B cell (primary cell): ENCODE results near the gene OXSR1. TPM values are rescaled to one million over a fixed set of nuclear protein-coding genes. Genes with fewer than 3 reads are reported as not detected.

Source experiments
- ATAC-seq: fragments of 200-7000 bp; cut with Tn5 transposase; one replicate; pipeline ENCODE4 v1.10.0; 2021; ENCODE audit warnings: low read depth, mild to moderate bottlenecking, moderate number of reproducible peaks, moderate library complexity
- CTCF ChIA-PET: fragments of 350-600 bp; sonication (Branson Sonifier 250); formaldehyde crosslinking; loops from one replicate; lab custom pipeline; 2021; ENCODE audit warnings: antibody characterized with exemption, inconsistent platforms; lab: Charles Lee
- POLR2A ChIA-PET: fragments of 350-600 bp; sonication (Branson Sonifier 250); formaldehyde crosslinking; loops from one replicate; lab custom pipeline; 2021; ENCODE audit warnings: antibody characterized with exemption; lab: Charles Lee
- DNase-seq: peaks from one replicate; pipeline ENCODE4 v3.0.0; 2013
- H2AFZ ChIP-seq: 2 replicates; pipeline ENCODE4 v1.6.1; 2012; ENCODE audit warnings: mild to moderate bottlenecking, low read depth, low read length; ENCODE audit not compliant: insufficient read depth, poor library complexity, severe bottlenecking
- H3K27ac ChIP-seq, 2 donors: 1 replicate in 1 of 2; 2 replicates in 1 of 2; pipeline ENCODE4 v1.5.1; 2012 to 2013; ENCODE audit warnings: low read length in 2 of 2, mild to moderate bottlenecking in 2 of 2, moderate library complexity in 1 of 2
- H3K27me3 ChIP-seq, 4 experiments: fragments of 200-600 bp in 1 of 4; sonication (generic) in 1 of 4; replicated peaks in 1 of 4; 1 replicate in 2 of 4; 2 replicates in 2 of 4; pipeline versions ENCODE4 v1.6.1 to v1.7.0; 2013 to 2016; ENCODE audit warnings: low read length in 3 of 4, mild to moderate bottlenecking in 2 of 4, mixed read lengths in 1 of 4, moderate library complexity in 1 of 4; ENCODE audit not compliant: insufficient read depth in 4 of 4, control insufficient read depth in 3 of 4; ENCODE audit errors: control extremely low read depth in 1 of 4
- H3K36me3 ChIP-seq, 2 experiments: replicated peaks in 1 of 2; 1 replicate in 1 of 2; 2 replicates in 1 of 2; pipeline versions ENCODE4 v1.6.1 to v1.7.1; 2013; ENCODE audit warnings: low read length in 1 of 2; ENCODE audit not compliant: insufficient read depth in 2 of 2, control insufficient read depth in 1 of 2; ENCODE audit errors: control extremely low read depth in 1 of 2, extremely low read depth in 1 of 2
- H3K4me1 ChIP-seq, 2 donors: fragments of 200-600 bp in 1 of 2; sonication (generic) in 1 of 2; 1 replicate in 1 of 2; 2 replicates in 1 of 2; pipeline versions ENCODE4 v1.5.1 to v1.6.1; 2013 to 2017; ENCODE audit warnings: low read length in 2 of 2; ENCODE audit not compliant: control insufficient read depth in 2 of 2, insufficient read depth in 2 of 2
- H3K4me2 ChIP-seq: replicated peaks from 2 replicates; pipeline ENCODE3; 2012; ENCODE audit warnings: mild to moderate bottlenecking, low read depth, low read length; ENCODE audit not compliant: poor library complexity, severe bottlenecking
- H3K4me3 ChIP-seq, 5 experiments: fragments of 200-600 bp in 1 of 5; sonication (generic) in 1 of 5; 1 replicate in 3 of 5; 2 replicates in 2 of 5; pipeline versions ENCODE4 v1.5.1 to v1.7.0; 2011 to 2016; ENCODE audit warnings: low read length in 4 of 5, mild to moderate bottlenecking in 4 of 5, low read depth in 2 of 5, control low read depth in 1 of 5, moderate library complexity in 1 of 5; ENCODE audit not compliant: insufficient read depth in 1 of 5; ENCODE audit errors: control extremely low read depth in 1 of 5, extremely low read depth in 1 of 5
- H3K79me2 ChIP-seq: fragments of 200-600 bp; sonication (generic); one replicate; pipeline ENCODE4 v1.6.0; 2016; ENCODE audit warnings: low read length; ENCODE audit not compliant: control insufficient read depth, insufficient read depth
- H3K9ac ChIP-seq: fragments of 200-600 bp; sonication (generic); 2 replicates; pipeline ENCODE4 v1.6.1; 2017; ENCODE audit warnings: mild to moderate bottlenecking, low read length, moderate library complexity
- H3K9me3 ChIP-seq, 3 donors: one replicate each; pipeline versions ENCODE4 v1.6.1 to v1.7.1; 2013; ENCODE audit warnings: low read length in 2 of 3; ENCODE audit not compliant: control insufficient read depth in 2 of 3, insufficient read depth in 1 of 3; ENCODE audit errors: control extremely low read depth in 1 of 3
- H4K20me1 ChIP-seq: 2 replicates; pipeline ENCODE4 v1.6.0; 2012; ENCODE audit warnings: mild to moderate bottlenecking, low read length; ENCODE audit not compliant: insufficient read depth, control insufficient read depth, poor library complexity, severe bottlenecking
- H3K27ac Mint-ChIP-seq: one replicate; pipeline ENCODE4 v1.8.0; 2021; ENCODE audit warnings: mixed read lengths
- H3K27me3 Mint-ChIP-seq: one replicate; pipeline ENCODE4 v1.8.0; 2021; ENCODE audit warnings: mixed read lengths
- H3K4me1 Mint-ChIP-seq: one replicate; pipeline ENCODE4 v1.8.0; 2021; ENCODE audit warnings: mixed read lengths
- H3K4me3 Mint-ChIP-seq: one replicate; pipeline ENCODE4 v1.8.0; 2021; ENCODE audit warnings: mixed read lengths
- H3K9me3 Mint-ChIP-seq: one replicate; pipeline ENCODE4 v1.8.0; 2022; ENCODE audit warnings: mixed read lengths; ENCODE audit not compliant: insufficient read depth
- EZH2 ChIP-seq: IDR thresholded peaks from 2 replicates; pipeline ENCODE4 v1.6.1; 2012; ENCODE audit warnings: borderline replicate concordance, low read depth, mild to moderate bottlenecking, moderate library complexity, low read length; ENCODE audit not compliant: insufficient read depth, poor library complexity, severe bottlenecking
- whole genome bisulfite sequencing: methylation state at CpG from one replicate; pipeline ENCODE4 v1.1.5; 2013; ENCODE audit warnings: missing lambda C conversion rate; ENCODE audit not compliant: insufficient coverage; 5-methylcytosine and 5-hydroxymethylcytosine counted together
- intact Hi-C: fragments of 100-400 bp; cut with micrococcal nuclease; formaldehyde crosslinking; loops from one replicate; pipeline ENCODE4 v1.10.0; 2022
- polyA plus RNA-seq: library from polyadenylated mRNA; depleted of rRNA; stranded (reverse); fragments of >200 nt; gene quantifications from 2 replicates; pipeline ENCODE4 v1.2.3, GENCODE V29; 2012
- total RNA-seq, 2 donors: library from RNA; stranded (reverse); fragments of 120-200 nt in 1 of 2; gene quantifications; 1 replicate in 1 of 2; 2 replicates in 1 of 2; pipeline versions ENCODE4 v1.2.3 to v1.2.4, GENCODE V29; 2013 to 2022
- TF ChIP-seq, protein P1 (sequence below): fragments of 200-600 bp; IDR thresholded peaks from one replicate; pipeline ENCODE4 v1.8.0; 2022; ENCODE audit warnings: antibody characterized with exemption, mild to moderate bottlenecking

OXSR1 gene
- total and polyA plus RNA-seq, 2 donors (not counting 1 experiment from before 2014, with no cell fraction given) = 15.5 to 41.5 TPM

- H3K4me2 ChIP-seq = no peak overlapping the region
- no peak for TF ChIP-seq EZH2
- TF ChIP-seq, protein P1, sequence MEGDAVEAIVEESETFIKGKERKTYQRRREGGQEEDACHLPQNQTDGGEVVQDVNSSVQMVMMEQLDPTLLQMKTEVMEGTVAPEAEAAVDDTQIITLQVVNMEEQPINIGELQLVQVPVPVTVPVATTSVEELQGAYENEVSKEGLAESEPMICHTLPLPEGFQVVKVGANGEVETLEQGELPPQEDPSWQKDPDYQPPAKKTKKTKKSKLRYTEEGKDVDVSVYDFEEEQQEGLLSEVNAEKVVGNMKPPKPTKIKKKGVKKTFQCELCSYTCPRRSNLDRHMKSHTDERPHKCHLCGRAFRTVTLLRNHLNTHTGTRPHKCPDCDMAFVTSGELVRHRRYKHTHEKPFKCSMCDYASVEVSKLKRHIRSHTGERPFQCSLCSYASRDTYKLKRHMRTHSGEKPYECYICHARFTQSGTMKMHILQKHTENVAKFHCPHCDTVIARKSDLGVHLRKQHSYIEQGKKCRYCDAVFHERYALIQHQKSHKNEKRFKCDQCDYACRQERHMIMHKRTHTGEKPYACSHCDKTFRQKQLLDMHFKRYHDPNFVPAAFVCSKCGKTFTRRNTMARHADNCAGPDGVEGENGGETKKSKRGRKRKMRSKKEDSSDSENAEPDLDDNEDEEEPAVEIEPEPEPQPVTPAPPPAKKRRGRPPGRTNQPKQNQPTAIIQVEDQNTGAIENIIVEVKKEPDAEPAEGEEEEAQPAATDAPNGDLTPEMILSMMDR = no peak
- no peaks in the 10 kb centered on the region for H4K20me1 ChIP-seq
- Mint-ChIP-seq H3K4me3 (no peak overlapping the region), H3K27ac (no peak overlapping the region), H3K9me3 (no peaks in the 10 kb centered on the region), H3K27me3 (no peaks in the 10 kb centered on the region), H3K4me1 (peaks cover 42% of the 10 kb centered on the region)
- H3K27me3 ChIP-seq = no peaks in the 10 kb centered on the region
- H3K9ac ChIP-seq = no peak overlapping the region
- no peaks in the 10 kb centered on the region for H3K36me3 ChIP-seq
- DNase-seq = no peak
- H3K4me1 ChIP-seq = peaks cover 20 to 34% of the 10 kb centered on the region in 2 donors
- H3K9me3 ChIP-seq = peaks cover 0 to 1% (median 0%) of the 10 kb centered on the region in 3 donors
- H3K27ac ChIP-seq = no peak overlapping the region
- intact Hi-C loops = no loop called here
- H3K79me2 ChIP-seq = no peaks in the 10 kb centered on the region
- H2AFZ ChIP-seq = no peak overlapping the region
- ChIA-PET POLR2A (no interaction called here), CTCF (interaction anchor here (1.0 to 2.2 kb wide), 3 partner anchors 9 to 17 kb away, joined by 5 to 9 read pairs (median 6); partner anchors contain the start of genes ACAA1 and OXSR1)
- H3K4me3 ChIP-seq = no peak overlapping the region
- no CpG with 5 or more reads among the region's 2 CpGs for WGBS
- no peak for ATAC-seq
These were observed 11.3 kb upstream of the OXSR1 start for GRCh38 chr3:38154033-38154494.

- H2AFZ ChIP-seq = no peak overlapping the region
- CTCF ChIA-PET = interaction anchor here (1.0 to 2.2 kb wide), 3 partner anchors 8 to 18 kb away, joined by 5 to 9 read pairs (median 6); partner anchors contain the start of genes ACAA1 and OXSR1
These were observed 10.6 kb upstream of the OXSR1 start for GRCh38 chr3:38154625-38155255.

More at GRCh38 chr3:38154625-38155255, 10.6 kb upstream of the OXSR1 start:
- Histone ChIP-seq H3K27me3 (no peaks in the 10 kb centered on the region), H3K4me3 (no peak overlapping the region), H4K20me1 (no peaks in the 10 kb centered on the region), H3K27ac (no peak overlapping the region), H3K4me2 (no peak overlapping the region), H3K9ac (no peak overlapping the region), H3K36me3 (no peaks in the 10 kb centered on the region), H3K4me1 (peaks cover 13 to 28% of the 10 kb centered on the region in 2 donors), H3K79me2 (no peaks in the 10 kb centered on the region), H3K9me3 (peaks cover 0 to 1% (median 0%) of the 10 kb centered on the region in 3 donors)
- Mint-ChIP-seq H3K9me3 (no peaks in the 10 kb centered on the region), H3K4me3 (peak overlapping the region; percentile 19), H3K27me3 (no peaks in the 10 kb centered on the region), H3K27ac (peak overlapping the region; percentile 37), H3K4me1 (peaks cover 35% of the 10 kb centered on the region)
- DNase-seq (no peak), ATAC-seq (no peak)
- POLR2A ChIA-PET = interaction anchor here (0.6 kb wide), 1 partner anchor 61 kb away, joined by 4 read pairs; no protein-coding TSS in a partner anchor
- TF ChIP-seq EZH2 = no peak
- TF ChIP-seq, protein P1 = no peak
- intact Hi-C loops = no loop called here
- 64% methylated on average over 1 of the region's 2 CpGs for WGBS
